Measurements from ENCODE around the gene EGFL7. TPM values are rescaled to one million over a fixed set of nuclear protein-coding genes. Genes with fewer than 3 reads are reported as not detected.

EGFL7 gene
- total and polyA plus RNA-seq, 2 of the 8 experiments (the other 6 are each of a cell fraction or from before 2014, with no cell fraction given): 37.8 to 53.4 TPM

DNA sequence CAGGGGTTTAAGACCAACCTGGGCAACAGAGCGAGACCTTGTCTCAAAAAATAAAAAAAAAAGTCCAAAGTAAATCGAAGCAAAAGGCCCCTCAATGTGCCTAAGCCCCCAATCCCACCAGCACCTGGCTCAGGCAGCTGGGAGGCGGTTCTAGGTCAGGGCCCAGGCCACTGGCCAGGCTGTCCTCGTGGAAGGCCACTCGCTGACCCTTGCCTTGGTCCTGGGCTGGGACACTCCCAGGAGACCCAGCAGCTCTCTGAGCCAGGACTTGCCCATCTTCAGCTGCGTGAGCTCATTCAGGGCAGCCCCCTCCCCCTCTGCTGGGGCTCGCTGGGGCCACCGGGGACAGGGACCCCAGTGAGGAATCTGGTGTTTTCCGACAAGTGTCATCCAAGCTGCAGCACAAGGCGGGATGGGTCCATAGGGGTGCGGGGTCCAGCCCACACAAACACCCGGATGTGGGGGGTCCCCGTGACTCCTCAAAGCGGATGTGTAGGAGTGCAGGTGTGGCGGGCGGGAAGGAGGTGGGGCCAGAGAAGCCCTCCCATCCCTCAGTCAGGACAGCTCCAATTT lies 20.5 kb downstream of the EGFL7 start (continued):
- TF ChIP-seq RAD21 (IDR thresholded peaks at IDR 0.05 in 1 of 2, conservative IDR thresholded peaks at IDR 0.05 in 1 of 2; ENCODE audit: low read depth in 2 of 2, low read length in 2 of 2): no peak
- TF ChIP-seq EZH2 (IDR thresholded peaks at IDR 0.05; ENCODE audit: low read depth, low read length, severe bottlenecking): no peak
- TF ChIP-seq NRF1 (IDR thresholded peaks at IDR 0.05; ENCODE audit: low read depth, low read length): no peak
- no peak for TF ChIP-seq CEBPB (IDR thresholded peaks at IDR 0.05; ENCODE audit: low read depth, low read length)
